DMS53 (cell line): ENCODE data around the gene SOS1.

Experiments
- DNase-seq: peaks from one replicate; lab custom pipeline; 2025; lab: John Stamatoyannopoulos, UW

The SOS1 gene

DNA sequence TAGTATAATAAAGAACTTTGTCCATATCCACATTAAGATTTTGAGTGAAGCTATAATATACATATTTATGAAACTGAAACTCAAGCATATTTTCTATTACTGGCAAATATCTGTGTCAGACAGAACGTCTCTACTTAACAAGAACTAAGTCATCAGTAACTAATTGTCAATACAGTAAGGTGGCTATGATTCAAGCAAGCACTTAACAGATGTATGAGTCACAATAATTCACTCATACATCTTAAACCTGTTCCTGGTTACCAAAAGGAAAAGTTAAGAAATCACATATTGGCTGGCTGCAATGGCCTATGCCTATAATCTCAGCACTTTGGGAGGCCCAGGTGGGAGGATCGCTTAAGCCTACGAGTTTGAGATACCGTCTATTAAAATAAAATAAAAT lies 96.0 kb downstream of the SOS1 start:
- peak; percentile 12 for DNase-seq

DNA sequence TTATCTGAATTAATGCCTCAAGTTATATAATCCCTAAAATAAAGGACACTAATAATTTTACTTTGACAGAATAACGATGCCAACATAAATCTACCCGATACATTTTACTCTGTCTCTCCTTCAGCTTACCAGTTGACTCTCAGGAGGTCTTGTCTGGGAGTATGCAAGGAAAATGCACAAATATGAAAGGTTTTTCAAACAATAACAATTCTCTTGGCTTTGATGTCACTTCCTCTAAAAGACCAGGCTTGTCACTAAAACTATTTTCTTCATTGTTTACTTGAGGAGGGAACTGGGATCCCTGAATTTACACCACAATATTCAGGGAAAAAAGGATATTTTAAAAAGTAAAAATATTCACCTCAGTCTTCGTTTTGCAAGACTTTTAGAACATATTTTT lies 97.2 kb downstream of the SOS1 start:
- no peak for DNase-seq

DNA sequence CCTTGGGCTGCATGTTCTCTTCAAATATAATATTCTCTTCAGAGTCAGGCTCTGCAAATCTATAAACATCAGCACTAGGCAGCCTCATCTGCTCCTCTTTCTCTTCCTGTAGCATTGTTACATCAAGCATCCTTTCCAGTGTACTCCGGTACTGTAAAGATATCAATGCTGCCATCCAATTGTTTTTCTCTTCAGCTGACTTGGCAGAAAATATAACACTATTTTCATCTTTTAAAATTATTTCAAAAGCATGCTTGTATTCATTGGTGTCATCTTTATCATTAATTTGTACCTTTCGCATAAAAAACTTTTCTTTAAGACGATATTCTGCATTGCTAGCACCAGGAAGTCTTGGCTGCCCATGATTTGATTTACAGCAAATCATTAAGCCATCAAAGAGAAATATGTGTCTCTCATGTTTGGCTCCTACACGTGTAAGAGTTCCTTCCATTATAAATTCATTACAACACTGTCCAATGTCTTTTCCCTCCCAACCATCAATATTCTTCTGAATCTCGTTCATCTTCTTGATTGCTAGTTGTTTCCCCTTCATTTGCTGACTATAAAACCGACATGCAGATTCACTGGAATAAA lies 98.1 kb downstream of the SOS1 start:
- DNase-seq: no peak

DNA sequence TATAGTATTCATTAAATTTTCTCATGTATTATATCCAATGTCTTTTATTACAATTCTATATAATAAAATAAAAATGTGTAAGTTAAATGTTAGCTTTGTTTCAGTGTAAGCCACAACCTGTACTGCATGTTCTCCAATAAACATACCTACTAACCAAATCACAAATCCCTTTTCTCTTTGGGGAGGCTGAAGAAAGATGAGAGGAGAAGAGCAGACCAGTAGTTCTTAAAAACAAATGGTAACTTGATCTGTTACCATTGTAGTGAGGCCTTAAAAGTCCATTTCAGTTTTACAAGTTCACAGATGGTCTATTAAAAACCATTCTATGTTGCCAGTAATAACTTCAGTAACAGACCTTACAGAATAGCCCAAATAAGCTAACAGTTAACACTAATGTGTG lies 100.5 kb downstream of the SOS1 start:
- DNase-seq: no peak

DNA sequence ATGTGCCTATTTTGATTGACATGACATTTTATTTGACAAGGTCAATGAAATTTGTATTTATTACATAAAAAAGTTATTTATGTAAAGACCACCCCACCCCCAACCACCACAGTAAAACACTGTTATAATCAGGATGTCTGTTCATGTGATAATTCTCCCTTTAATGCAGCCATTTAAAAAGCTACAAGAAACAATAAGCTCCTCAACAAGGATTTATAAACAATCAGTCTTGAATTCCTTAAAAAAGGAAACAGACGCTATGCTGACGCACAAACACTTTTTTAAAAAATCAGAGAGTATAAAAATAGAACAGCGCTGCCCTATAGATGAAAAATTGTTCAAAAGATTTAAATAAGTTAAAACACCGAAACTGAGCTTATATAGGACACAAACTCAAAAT lies 102.2 kb downstream of the SOS1 start:
- DNase-seq: no peak

DNA sequence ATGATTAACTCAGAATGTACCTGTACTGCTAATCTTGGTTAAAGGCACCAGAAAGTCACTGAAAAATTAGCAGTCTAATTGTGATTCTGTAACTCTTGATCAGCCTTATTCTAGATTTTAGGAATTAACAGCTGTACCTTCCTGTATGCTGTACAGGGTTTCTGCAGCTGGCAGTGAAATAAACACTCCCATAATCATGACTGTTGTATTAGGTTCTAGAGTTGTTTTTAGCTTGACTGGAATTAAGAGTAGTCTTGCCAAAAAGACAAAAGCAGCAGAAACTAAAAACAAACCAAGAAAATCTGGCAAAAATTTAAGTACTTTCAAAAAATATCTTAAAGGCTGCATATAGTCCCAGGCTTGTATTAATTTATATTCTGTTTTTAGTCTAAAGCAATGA lies 103.5 kb downstream of the SOS1 start:
- no peak for DNase-seq

DNA sequence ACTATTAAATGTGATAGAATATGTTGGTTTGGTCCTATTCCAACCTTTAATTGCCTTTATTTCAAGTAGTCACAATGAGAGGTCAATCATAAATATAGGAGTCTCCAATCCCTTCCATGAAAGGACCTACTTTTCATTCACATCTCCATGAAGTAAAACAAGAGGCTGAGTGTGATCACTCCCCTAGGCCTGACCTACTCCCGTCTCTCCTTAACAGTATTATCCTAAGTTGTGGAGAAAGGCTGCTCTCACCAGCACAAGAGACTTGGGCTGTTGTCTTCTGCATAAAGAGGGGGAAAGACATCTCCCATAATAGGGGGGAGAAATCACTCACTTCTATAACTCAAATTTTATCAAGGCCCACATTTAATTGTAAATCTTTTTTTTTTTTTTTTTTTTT lies 105.4 kb downstream of the SOS1 start:
- DNase-seq: no peak

DNA sequence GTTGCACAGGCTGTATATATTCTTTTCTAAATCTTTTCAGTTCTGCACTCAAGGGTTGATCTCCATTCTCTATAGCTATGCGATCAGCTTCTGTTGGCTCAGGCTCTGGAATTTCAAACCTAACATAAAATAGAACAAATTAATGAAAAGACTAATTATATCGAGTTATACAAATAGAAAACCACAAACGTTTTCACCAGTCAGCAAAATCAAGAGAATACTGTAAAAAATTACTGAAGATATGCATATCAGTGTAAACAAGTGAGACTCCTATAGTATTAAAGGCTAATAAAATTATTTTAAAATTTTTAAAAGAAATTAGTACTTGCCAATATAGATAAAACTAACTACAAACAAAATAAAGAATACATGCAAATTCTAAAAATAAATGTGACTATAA lies 107.0 kb downstream of the SOS1 start:
- no peak for DNase-seq

DNA sequence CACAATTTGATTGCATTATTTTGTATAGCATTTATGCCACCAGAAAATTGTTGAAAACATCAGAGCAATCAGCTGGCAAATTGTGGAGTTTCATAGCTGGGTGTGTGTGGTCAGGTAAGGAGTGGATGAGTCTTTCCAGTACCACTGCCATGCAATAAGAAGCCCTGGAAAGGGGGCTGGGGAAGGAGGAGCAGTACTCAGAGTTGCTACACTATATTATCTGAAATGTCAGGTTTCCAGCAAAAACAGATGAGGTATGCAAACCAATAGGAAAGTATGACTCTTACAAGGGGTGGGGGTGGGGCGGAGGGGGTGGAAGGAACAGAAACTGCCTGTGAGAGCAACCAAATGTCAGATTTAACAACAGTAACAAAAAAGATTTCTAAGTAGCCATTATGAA lies 112.2 kb downstream of the SOS1 start:
- no peak for DNase-seq

DNA sequence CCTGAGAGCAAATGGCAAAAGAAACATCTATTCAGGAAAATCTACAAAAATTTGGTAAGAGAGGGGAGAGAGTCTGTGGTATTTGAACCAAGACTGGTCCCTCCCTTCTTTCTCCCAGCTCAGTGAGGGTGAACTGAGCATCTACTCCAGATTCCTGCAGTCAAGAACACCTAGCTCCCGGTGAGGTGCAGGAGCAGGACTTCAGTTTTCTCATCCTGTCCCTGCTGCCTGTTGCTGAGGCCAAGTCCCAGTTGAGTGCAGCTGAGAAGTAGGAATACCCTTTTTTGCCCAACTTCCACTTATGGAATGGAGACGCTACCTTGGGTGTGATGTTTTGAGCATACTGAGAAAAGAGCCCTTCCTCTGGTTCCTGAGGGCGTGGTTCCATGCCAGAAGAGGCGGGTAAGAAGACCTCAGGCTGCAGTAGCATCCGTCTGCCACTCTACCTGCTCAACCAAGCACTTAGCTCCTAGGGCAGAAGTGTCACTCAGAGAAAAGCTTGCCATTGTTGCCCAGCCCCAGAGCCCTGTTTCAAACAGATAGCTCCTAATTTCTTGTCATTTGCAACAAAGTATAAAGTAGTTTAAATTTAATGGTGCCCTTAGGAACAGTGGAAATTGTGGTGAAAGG lies 112.9 kb downstream of the SOS1 start:
- no peak for DNase-seq

DNA sequence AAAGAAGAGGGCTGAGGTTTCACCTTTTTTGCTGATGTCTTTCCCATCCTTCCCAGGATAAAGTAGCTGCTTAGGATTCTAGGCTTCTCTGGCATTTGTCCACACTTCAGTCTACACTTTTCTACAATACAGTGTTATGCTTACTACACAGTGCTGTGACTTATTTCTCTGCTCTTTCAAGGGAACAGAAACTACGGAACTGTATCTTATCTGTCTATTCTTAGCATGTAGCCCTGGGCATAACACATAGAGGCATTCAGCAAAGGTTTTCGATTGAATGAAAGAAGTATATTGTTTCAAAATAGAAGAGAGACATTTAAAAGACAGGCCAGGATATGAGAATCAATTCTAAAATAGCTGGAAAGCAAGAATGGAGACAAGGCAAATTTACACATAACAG lies 120.3 kb downstream of the SOS1 start:
- DNase-seq: no peak

DNA sequence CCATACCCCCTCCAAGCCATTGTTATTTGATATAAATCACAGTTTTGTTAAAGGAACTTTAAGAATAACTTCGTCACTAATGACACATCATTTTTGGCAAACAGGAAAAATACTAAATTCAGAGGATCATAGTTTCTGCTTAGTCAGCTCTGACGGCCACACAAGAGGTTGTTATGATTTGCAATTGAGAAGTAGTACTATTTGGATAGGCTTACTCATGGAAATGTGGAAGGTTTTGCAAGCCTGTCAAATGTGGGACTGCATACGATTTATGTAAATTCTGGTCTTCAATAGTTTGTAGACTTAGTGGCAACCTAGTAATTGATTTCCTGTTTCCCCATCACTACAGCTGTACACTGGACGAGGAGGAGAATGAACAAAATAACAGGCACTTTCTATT lies 123.1 kb downstream of the SOS1 start:
- DNase-seq: no peak

DNA sequence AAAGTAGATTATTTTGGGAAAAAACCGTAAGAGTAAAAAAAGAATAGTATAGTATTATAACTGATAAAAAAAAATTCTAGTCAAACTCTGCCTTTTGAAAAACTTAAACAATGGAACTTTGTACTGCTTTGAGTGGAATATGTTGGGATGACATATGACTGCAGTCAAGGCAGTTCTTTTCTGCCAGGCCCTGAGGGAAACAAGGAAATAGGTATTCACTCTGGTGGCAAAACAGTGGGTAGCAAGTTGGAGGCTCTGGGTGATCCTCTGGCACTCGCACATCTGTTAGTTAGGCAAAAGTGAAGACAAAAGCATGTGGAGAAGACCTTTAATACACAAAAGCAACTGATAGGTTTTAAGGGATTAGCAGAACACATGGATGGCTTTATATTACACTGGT lies 129.0 kb downstream of the SOS1 start:
- DNase-seq: no peak

DNA sequence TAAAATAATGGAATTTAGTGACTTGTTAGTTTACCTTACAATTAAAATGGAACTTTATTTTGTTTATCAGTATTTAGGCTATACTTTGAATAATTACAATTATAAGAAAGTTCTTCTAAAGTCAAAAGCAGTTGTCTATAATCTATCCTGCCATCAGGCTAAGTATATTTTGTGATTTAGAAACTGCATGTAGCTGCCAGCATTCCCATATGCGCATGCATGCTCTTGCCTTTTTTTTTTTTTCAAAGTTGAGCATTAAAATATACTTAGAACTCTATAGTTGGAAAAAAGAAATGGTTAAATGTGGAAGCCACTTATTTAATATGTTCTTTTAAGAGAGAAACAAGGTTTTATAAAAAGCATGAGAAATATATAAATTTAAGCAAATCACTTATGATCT lies 132.1 kb downstream of the SOS1 start:
- no peak for DNase-seq

DNA sequence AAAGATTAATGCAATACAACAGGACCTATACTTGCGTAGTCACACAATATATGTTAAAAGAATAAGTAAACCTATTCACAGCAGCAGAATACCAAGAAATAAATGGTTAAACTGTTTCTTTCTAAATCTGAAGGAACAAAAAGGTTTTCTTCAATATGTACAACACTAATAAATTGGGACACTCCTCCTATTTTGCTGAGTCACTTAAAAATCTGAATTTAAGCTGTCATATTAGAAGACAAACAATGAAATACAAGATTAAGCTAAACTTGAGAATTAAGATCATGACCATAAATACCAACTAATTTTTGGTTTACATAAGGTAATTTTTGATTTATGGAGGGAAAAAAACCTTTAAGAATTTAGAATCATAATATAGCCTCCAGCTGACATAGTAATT lies 138.4 kb downstream of the SOS1 start:
- DNase-seq: no peak

DNA sequence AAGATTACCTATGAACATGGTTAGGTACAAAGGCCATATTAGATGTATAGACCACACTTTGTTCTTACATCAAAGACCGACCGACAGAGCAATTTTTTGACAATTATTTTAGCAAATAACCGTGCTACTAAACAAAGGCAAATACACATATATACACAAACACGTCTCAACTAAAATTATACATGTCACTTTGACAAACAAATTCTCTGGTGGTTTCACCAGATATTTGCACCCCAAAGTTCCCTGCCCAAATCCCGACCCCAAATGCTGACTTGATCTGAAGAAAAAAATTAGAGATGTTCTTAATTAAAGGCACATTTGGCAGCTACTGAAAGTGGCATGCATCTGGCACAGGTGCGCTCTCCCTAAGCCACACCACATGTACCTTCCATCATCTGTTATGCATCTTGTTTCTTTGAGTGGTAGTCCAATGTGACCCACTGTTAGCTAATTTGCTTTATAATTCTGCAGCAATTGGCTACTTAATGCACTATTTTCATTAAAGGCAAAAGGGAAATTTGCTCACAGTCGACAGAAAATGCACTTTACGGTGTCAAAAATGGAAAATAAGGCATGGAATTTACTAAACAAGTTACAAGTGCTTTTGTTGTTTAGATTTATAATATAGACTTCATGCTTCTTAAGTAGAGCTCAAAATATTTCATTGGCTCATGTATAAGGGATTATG lies 139.0 kb downstream of the SOS1 start:
- DNase-seq: no peak

DNA sequence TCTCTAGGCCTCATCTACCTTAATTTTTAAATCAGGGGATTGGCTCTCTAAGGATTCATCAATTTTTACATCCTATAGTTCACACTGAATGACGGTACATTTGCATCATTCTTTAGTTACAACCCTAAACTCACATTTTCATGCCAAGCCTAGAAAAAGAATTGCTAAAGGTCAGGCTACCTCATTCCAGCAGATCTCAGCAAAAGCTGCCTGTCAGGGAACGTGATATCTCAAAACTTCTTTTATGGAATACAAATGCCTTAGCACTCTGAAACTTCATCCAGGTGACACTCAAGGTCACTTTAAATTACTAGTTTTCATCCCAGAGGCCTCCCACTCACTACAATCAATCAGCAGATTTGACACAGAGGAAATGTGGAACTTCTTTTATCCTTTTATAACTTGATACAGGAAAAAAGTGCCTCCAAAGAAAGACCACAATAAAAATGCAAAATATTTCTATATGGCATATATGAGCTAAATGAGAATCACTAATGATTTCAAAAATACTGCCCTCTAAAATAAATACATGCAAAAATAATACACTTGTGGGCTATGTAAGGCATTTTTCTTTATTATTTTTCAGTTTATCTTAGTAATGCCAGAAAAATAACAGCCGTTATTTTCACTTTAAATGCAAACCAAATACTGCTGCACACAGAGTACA lies 139.7 kb downstream of the SOS1 start:
- DNase-seq: no peak

DNA sequence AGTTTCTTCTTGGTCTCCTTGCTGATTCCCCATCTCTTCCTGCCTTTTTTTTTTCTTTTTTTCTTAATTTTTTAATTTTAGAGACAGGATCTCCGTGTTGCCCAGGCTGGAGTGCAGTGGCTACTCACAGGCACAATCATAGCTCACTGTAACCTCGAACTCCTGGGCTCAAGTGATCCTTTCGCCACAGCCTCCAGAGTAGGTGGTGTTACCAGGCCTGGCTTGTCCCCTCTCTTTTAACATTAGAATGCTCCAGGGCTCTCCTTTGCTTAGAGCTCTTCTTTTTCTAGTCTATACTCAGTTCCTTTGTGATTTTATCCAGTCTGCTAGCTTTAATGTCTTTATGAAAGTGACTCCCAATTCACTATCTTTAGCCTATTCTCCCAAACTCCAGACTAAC lies 141.9 kb downstream of the SOS1 start:
- no peak for DNase-seq

DNA sequence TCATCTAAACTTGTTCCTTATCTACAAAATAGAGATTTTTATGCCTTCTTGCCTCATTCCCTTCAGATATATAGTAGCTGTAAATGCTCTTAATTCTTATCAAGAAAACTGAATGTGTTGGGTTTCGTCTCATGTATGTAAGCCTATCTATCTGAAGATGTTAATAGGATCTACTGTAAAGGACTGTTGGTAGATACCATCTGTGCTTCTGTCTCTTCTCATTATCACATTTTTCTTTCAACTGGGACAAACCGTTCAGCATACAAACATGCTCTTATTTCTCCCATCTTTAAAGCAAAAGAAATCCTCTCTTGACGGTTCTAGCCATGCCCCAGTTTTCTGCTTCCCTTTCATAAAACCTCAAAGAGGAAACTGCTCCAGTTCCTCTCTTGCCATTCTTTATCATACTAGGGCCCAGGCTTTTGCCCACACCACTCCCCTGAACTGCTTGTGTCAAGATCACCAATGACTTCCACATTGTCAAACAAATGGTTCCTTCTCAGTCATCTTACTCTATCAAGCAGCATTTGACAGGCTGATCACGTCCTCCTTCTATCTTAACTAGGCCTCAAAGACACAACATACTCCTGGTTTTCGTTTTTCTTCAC lies 142.5 kb downstream of the SOS1 start:
- DNase-seq: no peak

DNA sequence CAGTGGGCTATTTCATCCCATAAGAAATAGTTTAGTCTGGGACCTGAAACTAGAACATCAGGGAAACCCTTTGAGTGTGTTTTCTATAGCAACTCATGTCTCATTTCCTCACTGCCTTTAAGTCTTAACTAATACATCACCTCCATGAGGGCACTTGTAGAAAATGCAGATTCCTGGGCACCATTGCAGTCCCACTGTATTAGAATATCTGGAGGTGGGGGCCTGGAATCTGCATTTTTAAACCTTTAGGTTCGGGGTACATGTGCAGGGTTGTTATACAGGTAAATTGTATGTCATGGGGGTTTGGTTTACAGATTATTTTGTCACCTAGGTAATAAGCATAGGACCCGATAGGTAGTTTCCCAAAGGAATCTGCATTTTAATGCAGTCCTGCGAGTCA lies 143.8 kb downstream of the SOS1 start:
- DNase-seq: no peak

DNA sequence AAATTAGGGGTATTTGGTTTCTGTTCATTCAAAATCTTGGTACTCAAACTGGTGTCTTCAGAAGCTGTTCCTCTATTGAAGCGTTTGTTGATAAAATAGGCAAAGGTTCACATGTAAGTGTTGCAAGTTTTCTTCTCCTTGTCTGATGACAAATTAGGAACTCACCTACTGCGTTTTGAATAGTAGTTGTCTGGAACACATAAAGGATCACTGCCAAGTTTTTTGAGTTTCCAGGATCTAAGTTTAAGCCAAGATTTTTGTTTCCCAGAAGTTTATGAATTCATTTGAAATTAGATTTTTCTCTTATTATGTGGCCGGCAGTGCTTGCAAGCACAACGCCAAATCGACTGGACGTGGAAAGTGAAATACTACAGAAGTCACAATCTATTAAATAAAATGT lies 145.8 kb downstream of the SOS1 start:
- DNase-seq: no peak

DNA sequence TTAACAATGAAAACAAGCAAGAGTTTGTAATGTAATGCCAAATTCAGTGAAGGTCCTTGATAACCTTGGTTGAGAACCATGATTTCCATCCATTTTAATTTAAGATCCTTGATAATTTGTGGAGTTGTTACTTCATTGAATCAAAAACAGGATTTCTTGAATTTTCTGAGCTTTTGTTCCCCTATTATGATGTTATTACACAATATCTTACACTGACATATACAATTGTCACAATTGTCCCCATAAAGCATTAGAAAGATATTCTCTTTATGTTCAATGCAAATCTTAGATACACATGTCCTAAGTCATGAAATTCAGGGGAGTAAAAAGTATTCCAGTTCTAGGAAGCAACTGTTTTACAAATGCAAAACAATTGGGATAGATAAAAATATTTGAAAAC lies 147.6 kb downstream of the SOS1 start:
- DNase-seq: no peak

DNA sequence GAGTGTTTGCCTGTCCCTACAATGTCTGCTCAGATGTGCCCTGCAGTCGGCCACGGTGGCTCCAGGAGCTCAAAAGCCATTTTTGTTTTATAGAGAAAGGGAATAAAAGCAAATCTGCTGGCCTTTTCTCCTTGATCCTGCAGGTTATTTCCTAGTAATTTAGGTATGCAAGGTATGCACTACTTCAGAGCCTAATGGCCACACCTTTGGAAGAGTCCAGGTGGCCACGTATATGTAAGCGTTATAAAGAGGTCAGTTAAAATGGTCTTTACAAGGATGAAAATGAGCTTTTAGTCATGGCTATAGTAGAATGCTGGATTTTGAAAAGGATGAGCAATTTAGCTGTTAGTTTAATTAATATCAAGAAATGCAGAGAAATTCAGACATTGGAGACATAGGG lies 149.5 kb downstream of the SOS1 start:
- DNase-seq: no peak
